Globus pallidus (tissue), 1 donor: Measurements from ENCODE around the gene BACE2.
"Not testable (repeated sequence)": the region's sequence is repeated elsewhere in the genome, so short reads cannot be mapped to it uniquely, and the experiment has no call there.

Experiments
- DNase-seq: peaks from one replicate; pipeline ENCODE4 v3.0.0-alpha.2; 2015; ENCODE audit warnings: low spot score

BACE2 gene

GRCh38 chr21:41240040-41240439 is 72.1 kb downstream of the BACE2 start:
- no peak for DNase-seq

GRCh38 chr21:41241341-41241740 is 73.4 kb downstream of the BACE2 start:
- DNase-seq = no peak

GRCh38 chr21:41242238-41242829 is 74.4 kb downstream of the BACE2 start:
- no peak for DNase-seq

- DNase-seq = no peak
These were observed 75.1 kb downstream of the BACE2 start for GRCh38 chr21:41243107-41243506.

GRCh38 chr21:41244266-41244880 is 76.4 kb downstream of the BACE2 start:
- DNase-seq = not testable (repeated sequence)

GRCh38 chr21:41245509-41246135 is 77.7 kb downstream of the BACE2 start:
- no peak for DNase-seq

GRCh38 chr21:41246808-41247207 is 78.8 kb downstream of the BACE2 start:
- no peak for DNase-seq

GRCh38 chr21:41247561-41248545 is 79.9 kb downstream of the BACE2 start:
- DNase-seq = no peak

- DNase-seq = no peak
These were observed 81.5 kb downstream of the BACE2 start for GRCh38 chr21:41249476-41249875.

GRCh38 chr21:41250519-41250918 is 82.6 kb downstream of the BACE2 start:
- no peak for DNase-seq

- DNase-seq = no peak
These were observed 84.1 kb downstream of the BACE2 start for GRCh38 chr21:41251961-41252642.

GRCh38 chr21:41254090-41254700 is 86.2 kb downstream of the BACE2 start:
- DNase-seq = no peak

- no peak for DNase-seq
These were observed 87.2 kb downstream of the BACE2 start for GRCh38 chr21:41255190-41255589.

- DNase-seq = not testable (repeated sequence)
These were observed 88.3 kb downstream of the BACE2 start for GRCh38 chr21:41256231-41256630.

- no peak for DNase-seq
These were observed 89.1 kb downstream of the BACE2 start for GRCh38 chr21:41256771-41257702.

- DNase-seq = no peak
These were observed 90.7 kb downstream of the BACE2 start for GRCh38 chr21:41258617-41259016.

GRCh38 chr21:41260428-41260827 is 92.5 kb downstream of the BACE2 start:
- DNase-seq = no peak

- DNase-seq = no peak
These were observed 99.4 kb downstream of the BACE2 start for GRCh38 chr21:41267346-41267745.

GRCh38 chr21:41269535-41269934 is 101.6 kb downstream of the BACE2 start:
- no peak for DNase-seq

GRCh38 chr21:41277196-41277595 is 109.2 kb downstream of the BACE2 start:
- DNase-seq = no peak
